Tibial nerve (tissue), 4 donors: Measurements from ENCODE around the gene TAF5L.

Source experiments
- CTCF ChIP-seq, 5 experiments: fragments of 200-600 bp in 3 of 5; fragments of 450-650 bp in 2 of 5; sonication (generic) in 3 of 5; IDR thresholded peaks; one replicate each; pipeline ENCODE4 v1.5.1; 2016 to 2019; ENCODE audit warnings: antibody characterized with exemption in 5 of 5, mild to moderate bottlenecking in 3 of 5, moderate library complexity in 2 of 5
- EP300 ChIP-seq, 2 donors: sonication (generic); formaldehyde crosslinking; IDR thresholded peaks; one replicate each; pipeline ENCODE4 v1.6.1; 2017; ENCODE audit warnings: antibody characterized with exemption in 2 of 2, mild to moderate bottlenecking in 1 of 2

GRCh38 chr1:229675396-229675795 is 49.5 kb upstream of the TAF5L start:
- TF ChIP-seq EP300 (IDR thresholded peaks at IDR 0.05) (no peak), CTCF (IDR thresholded peaks at IDR 0.05) (no peak)
